HepG2 (cell line): ENCODE data around the gene TFDP2. TPM values are rescaled to one million over a fixed set of nuclear protein-coding genes. Genes with fewer than 3 reads are reported as not detected.

Experiments
- ATAC-seq: fragments of 200-7000 bp; cut with Tn5 transposase; 3 replicates; pipeline ENCODE4 v1.9.1; 2020; ENCODE audit warnings: mild to moderate bottlenecking, moderate library complexity
- BruUV-seq: library from RNA; stranded (reverse); fragments of 400-500 nt; replicated peaks from 2 replicates; lab custom pipeline; 2021; lab: Mats Ljungman, UMichigan
- CTCF ChIA-PET: fragments of 300-600 bp; formaldehyde crosslinking; extraction: SDS; loops from one replicate; lab custom pipeline; 2021; ENCODE audit warnings: low total read pairs, inconsistent platforms, low intra/inter-chr PET ratio; lab: Yijun Ruan, JAX
- POLR2A ChIA-PET: fragments of 350-600 bp; sonication (Branson Sonifier 250); formaldehyde crosslinking; loops from one replicate; lab custom pipeline; 2020; ENCODE audit warnings: antibody characterized with exemption, inconsistent platforms; lab: Yijun Ruan, JAX
- DNase-seq: peaks from one replicate; pipeline ENCODE4 v3.0.0-alpha.2; 2015; ENCODE audit warnings: low spot score
- FAIRE-seq: peaks from 3 replicates; lab custom pipeline; 2011; peaks lifted over from hg19 to GRCh38; lab: Jason Lieb, UNC
- H2AFZ ChIP-seq: one replicate; pipeline ENCODE4 v1.6.1; 2011; ENCODE audit warnings: low read length, inconsistent platforms
- H3K27ac ChIP-seq: fragments of 300-600 bp; 3 replicates; pipeline ENCODE4 v1.8.0; 2011; ENCODE audit warnings: mixed run types, mild to moderate bottlenecking, mixed read lengths, low read length, inconsistent platforms; ENCODE audit not compliant: insufficient read depth; ENCODE audit errors: extremely low read length
- H3K27me3 ChIP-seq, 2 experiments: fragments of 200-600 bp in 1 of 2; 2 replicates in 1 of 2; 3 replicates in 1 of 2; pipeline versions ENCODE4 v1.6.0 to v1.8.0; 2011; ENCODE audit warnings: low read length in 2 of 2, mild to moderate bottlenecking in 2 of 2, moderate library complexity in 2 of 2, inconsistent platforms in 1 of 2; ENCODE audit not compliant: insufficient read depth in 2 of 2, control insufficient read depth in 1 of 2
- H3K36me3 ChIP-seq, 2 experiments: fragments of 200-600 bp in 1 of 2; replicated peaks in 1 of 2; 2 replicates in 1 of 2; 3 replicates in 1 of 2; pipeline versions ENCODE4 v1.5.1 to v1.8.0; 2011; ENCODE audit warnings: low read length in 2 of 2, inconsistent platforms in 1 of 2; ENCODE audit not compliant: insufficient read depth in 2 of 2, control insufficient read depth in 1 of 2
- H3K4me1 ChIP-seq: 2 replicates; pipeline ENCODE4 v1.5.1; 2012; ENCODE audit warnings: low read length, inconsistent platforms; ENCODE audit not compliant: insufficient read depth
- H3K4me2 ChIP-seq: 2 replicates; pipeline ENCODE4 v1.6.0; 2011; ENCODE audit warnings: low read depth, low read length, inconsistent platforms
- H3K4me3 ChIP-seq, 3 experiments: fragments of 200-600 bp in 1 of 3; sonication (generic), shearing (Covaris generic) in 1 of 3; replicated peaks in 1 of 3; 2 replicates each; pipeline ENCODE4 v1.5.1; 2011 to 2016; ENCODE audit warnings: low read length in 3 of 3, inconsistent platforms in 2 of 3, low read depth in 2 of 3, mild to moderate bottlenecking in 2 of 3, control low read depth in 1 of 3, mixed read lengths in 1 of 3; ENCODE audit not compliant: insufficient read depth in 1 of 3
- H3K79me2 ChIP-seq: one replicate; pipeline ENCODE4 v1.6.1; 2011; ENCODE audit warnings: low read length, inconsistent platforms; ENCODE audit not compliant: insufficient read depth
- H3K9ac ChIP-seq: 2 replicates; pipeline ENCODE4 v1.6.0; 2011; ENCODE audit warnings: mild to moderate bottlenecking, low read depth, low read length, inconsistent platforms; ENCODE audit not compliant: insufficient read depth
- H3K9me3 ChIP-seq: 2 replicates; pipeline ENCODE4 v1.5.1; 2012; ENCODE audit warnings: mild to moderate bottlenecking, low read length
- H4K20me1 ChIP-seq: 2 replicates; pipeline ENCODE4 v1.6.0; 2011; ENCODE audit warnings: inconsistent platforms, mild to moderate bottlenecking, low read length, moderate library complexity; ENCODE audit not compliant: insufficient read depth
- ARID3A ChIP-seq: IDR thresholded peaks from 2 replicates; pipeline ENCODE4 v1.6.1; 2012; ENCODE audit warnings: low read depth, low read length, improper control_type of control experiment
- ATF7 ChIP-seq, 2 experiments: fragments of 450-650 bp in 1 of 2; sonication (generic) in 1 of 2; formaldehyde crosslinking in 1 of 2; IDR thresholded peaks; 2 replicates each; pipeline versions ENCODE4 v1.4.0 to v1.6.1; 2016 to 2020; ENCODE audit warnings: antibody characterized with exemption in 1 of 2, mild to moderate bottlenecking in 1 of 2, missing genetic modification reagents in 1 of 2
- ELF3 ChIP-seq: IDR thresholded peaks from 2 replicates; pipeline ENCODE4 v1.6.1; 2016; ENCODE audit warnings: missing genetic modification reagents, missing compliant biosample characterization
- HNF4A ChIP-seq: sonication (generic); formaldehyde crosslinking; IDR thresholded peaks from 2 replicates; pipeline ENCODE4 v1.4.0; 2020; ENCODE audit warnings: missing genetic modification reagents
- SALL1 ChIP-seq: sonication (generic); formaldehyde crosslinking; IDR thresholded peaks from 2 replicates; pipeline ENCODE4 v1.8.0; 2022; ENCODE audit warnings: mild to moderate bottlenecking, missing genetic modification reagents
- TBX2 ChIP-seq: sonication (generic); formaldehyde crosslinking; IDR thresholded peaks from 2 replicates; pipeline ENCODE4 v1.5.0; 2020; ENCODE audit warnings: missing genetic modification reagents, mild to moderate bottlenecking, borderline replicate concordance
- ZNF264 ChIP-seq: sonication (generic); formaldehyde crosslinking; IDR thresholded peaks from 2 replicates; pipeline ENCODE4 v1.4.0; 2020; ENCODE audit warnings: missing genetic modification reagents
- ZNF724P ChIP-seq: sonication (generic); formaldehyde crosslinking; IDR thresholded peaks from 2 replicates; pipeline ENCODE4 v1.8.0; 2022; ENCODE audit warnings: missing genetic modification reagents, borderline replicate concordance
- ZNF777 ChIP-seq: sonication (generic); formaldehyde crosslinking; IDR thresholded peaks from 2 replicates; pipeline ENCODE4 v1.4.0; 2020; ENCODE audit warnings: missing genetic modification reagents
- ZSCAN5A ChIP-seq: sonication (generic); formaldehyde crosslinking; IDR thresholded peaks from 2 replicates; pipeline ENCODE4 v1.8.0; 2022; ENCODE audit warnings: mild to moderate bottlenecking, missing genetic modification reagents, borderline replicate concordance
- WGBS: methylation state at CpG from one replicate; pipeline ENCODE4 v1.1.6; 2017; ENCODE audit warnings: low lambda C conversion rate; 5-methylcytosine and 5-hydroxymethylcytosine counted together
- in situ Hi-C: cut with HindIII; loops from 2 replicates; pipeline ENCODE4 v1.10.0; 2017; ENCODE audit warnings: low pct_unique_long_range_greater_than_20kb; ENCODE audit not compliant: extremely low pct_ligation_motif_present
- intact Hi-C: fragments of 100-400 bp; cut with micrococcal nuclease; formaldehyde crosslinking; loops from one replicate; pipeline ENCODE4 v1.10.0; 2022; ENCODE audit not compliant: unreplicated experiment
- polyA plus RNA-seq, 8 experiments: library from polyadenylated mRNA; depleted of rRNA in 3 of 8; stranded (reverse) in 7 of 8; unstranded in 1 of 8; fragments of >200 nt; fragmentation: Illumina TruSeq in 4 of 8; extraction: Trizol in 4 of 8; gene quantifications; 2 replicates each; pipeline versions ENCODE4 v1.2.1 to v1.2.3, GENCODE V29; 2011 to 2016; ENCODE audit warnings: low read depth in 4 of 8, missing spikeins in 1 of 8, mixed read lengths in 1 of 8; ENCODE audit not compliant: insufficient read depth in 1 of 8
- total RNA-seq, 5 experiments: library from RNA; depleted of rRNA; stranded (reverse); fragments of >200 nt; fragmentation: Illumina TruSeq; extraction: Trizol; gene quantifications; 2 replicates each; pipeline ENCODE4 v1.2.3, GENCODE V29; 2016; ENCODE audit warnings: low read depth in 1 of 5
- TF ChIP-seq, protein P1 (sequence below): sonication (generic); formaldehyde crosslinking; IDR thresholded peaks from 2 replicates; pipeline ENCODE4 v1.4.0; 2020; ENCODE audit warnings: mild to moderate bottlenecking, missing genetic modification reagents, borderline replicate concordance
- TF ChIP-seq, protein P2 (sequence below): sonication (generic); formaldehyde crosslinking; conservative IDR thresholded peaks from 2 replicates; pipeline ENCODE4 v1.4.0; 2020; ENCODE audit warnings: missing genetic modification reagents
- TF ChIP-seq, protein P3 (sequence below): sonication (generic); formaldehyde crosslinking; IDR thresholded peaks from 2 replicates; pipeline ENCODE4 v1.4.0; 2020; ENCODE audit warnings: missing genetic modification reagents

The TFDP2 gene
- total and polyA plus RNA-seq, 2 of the 13 experiments (the other 11 are each of a cell fraction or from before 2014, with no cell fraction given), result 17.9 to 37.4 TPM

DNA sequence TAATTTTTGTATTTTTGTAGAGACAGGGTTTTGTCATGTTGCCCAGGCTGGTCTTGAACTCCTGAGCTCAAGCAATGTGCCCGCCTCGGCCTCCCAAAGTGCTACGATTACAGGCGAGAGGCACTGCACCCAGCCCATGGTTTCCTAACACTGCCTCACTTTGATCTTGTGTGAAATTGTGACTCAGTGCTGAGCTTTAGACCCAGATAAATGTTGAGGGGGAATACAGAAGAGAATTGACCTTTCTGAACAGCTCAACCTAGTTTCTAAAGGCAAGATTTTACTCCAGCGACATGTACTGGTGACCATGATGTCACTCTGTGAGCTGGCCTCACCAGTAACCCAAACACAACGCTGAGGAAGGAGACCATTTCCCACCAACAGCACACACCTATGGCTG, 199.4 kb downstream of the TFDP2 start:
- in situ Hi-C loops, result no loop called here
- H3K36me3 ChIP-seq, result peaks cover 0 to 6% of the 10 kb centered on the region in 2 experiments; a peak in 1 of 5 replicates
- no peak overlapping the region for H3K9ac ChIP-seq
- H2AFZ ChIP-seq, result no peak overlapping the region
- H3K9me3 ChIP-seq, result no peaks in the 10 kb centered on the region
- ChIA-PET CTCF (no interaction called here), POLR2A (no interaction called here)
- H3K27me3 ChIP-seq, result no peaks in the 10 kb centered on the region
- 9% methylated on average over 5 of the region's 6 CpGs for WGBS
- H3K4me1 ChIP-seq, result peaks cover 15% of the 10 kb centered on the region
- no TSS peak for BruUV-seq
- peak; percentile 81 for DNase-seq
- peak; percentile 93 for ATAC-seq
- H3K4me3 ChIP-seq, result no peak overlapping the region
- FAIRE-seq, result peak; percentile 66
- intact Hi-C loops, result no loop called here
- H3K79me2 ChIP-seq, result no peaks in the 10 kb centered on the region
- H3K27ac ChIP-seq, result peak overlapping the region; percentile 47
- no peak overlapping the region; the same call in 1 of the 2 replicates for H3K4me2 ChIP-seq
- no peaks in the 10 kb centered on the region for H4K20me1 ChIP-seq
- peak; percentile 68; the same call in 1 of the 2 replicates for TF ChIP-seq SALL1 (CRISPR knock-in tag)
- peak; percentile 39; the same call in 1 of the 2 replicates for TF ChIP-seq ATF7 (IDR thresholded peaks at IDR 0.05)
- no peak for TF ChIP-seq ATF7 (CRISPR knock-in tag; IDR thresholded peaks at IDR 0.05)
- TF ChIP-seq, protein P1, sequence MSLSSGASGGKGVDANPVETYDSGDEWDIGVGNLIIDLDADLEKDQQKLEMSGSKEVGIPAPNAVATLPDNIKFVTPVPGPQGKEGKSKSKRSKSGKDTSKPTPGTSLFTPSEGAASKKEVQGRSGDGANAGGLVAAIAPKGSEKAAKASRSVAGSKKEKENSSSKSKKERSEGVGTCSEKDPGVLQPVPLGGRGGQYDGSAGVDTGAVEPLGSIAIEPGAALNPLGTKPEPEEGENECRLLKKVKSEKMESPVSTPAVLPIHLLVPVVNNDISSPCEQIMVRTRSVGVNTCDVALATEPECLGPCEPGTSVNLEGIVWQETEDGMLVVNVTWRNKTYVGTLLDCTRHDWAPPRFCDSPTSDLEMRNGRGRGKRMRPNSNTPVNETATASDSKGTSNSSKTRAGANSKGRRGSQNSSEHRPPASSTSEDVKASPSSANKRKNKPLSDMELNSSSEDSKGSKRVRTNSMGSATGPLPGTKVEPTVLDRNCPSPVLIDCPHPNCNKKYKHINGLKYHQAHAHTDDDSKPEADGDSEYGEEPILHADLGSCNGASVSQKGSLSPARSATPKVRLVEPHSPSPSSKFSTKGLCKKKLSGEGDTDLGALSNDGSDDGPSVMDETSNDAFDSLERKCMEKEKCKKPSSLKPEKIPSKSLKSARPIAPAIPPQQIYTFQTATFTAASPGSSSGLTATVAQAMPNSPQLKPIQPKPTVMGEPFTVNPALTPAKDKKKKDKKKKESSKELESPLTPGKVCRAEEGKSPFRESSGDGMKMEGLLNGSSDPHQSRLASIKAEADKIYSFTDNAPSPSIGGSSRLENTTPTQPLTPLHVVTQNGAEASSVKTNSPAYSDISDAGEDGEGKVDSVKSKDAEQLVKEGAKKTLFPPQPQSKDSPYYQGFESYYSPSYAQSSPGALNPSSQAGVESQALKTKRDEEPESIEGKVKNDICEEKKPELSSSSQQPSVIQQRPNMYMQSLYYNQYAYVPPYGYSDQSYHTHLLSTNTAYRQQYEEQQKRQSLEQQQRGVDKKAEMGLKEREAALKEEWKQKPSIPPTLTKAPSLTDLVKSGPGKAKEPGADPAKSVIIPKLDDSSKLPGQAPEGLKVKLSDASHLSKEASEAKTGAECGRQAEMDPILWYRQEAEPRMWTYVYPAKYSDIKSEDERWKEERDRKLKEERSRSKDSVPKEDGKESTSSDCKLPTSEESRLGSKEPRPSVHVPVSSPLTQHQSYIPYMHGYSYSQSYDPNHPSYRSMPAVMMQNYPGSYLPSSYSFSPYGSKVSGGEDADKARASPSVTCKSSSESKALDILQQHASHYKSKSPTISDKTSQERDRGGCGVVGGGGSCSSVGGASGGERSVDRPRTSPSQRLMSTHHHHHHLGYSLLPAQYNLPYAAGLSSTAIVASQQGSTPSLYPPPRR (CRISPR knock-in tag), result no peak
- peak; percentile 67 for TF ChIP-seq HNF4A
- peak; percentile 77; the same call in 1 of the 2 replicates for TF ChIP-seq ZNF264 (CRISPR knock-in tag)
- no peak for TF ChIP-seq ZNF777 (CRISPR knock-in tag)
- no peak for TF ChIP-seq ZNF724P (CRISPR knock-in tag)
- peak; percentile 67; the same call in 1 of the 2 replicates for TF ChIP-seq TBX2 (CRISPR knock-in tag)
- TF ChIP-seq ZSCAN5A (CRISPR knock-in tag), result no peak
- TF ChIP-seq ARID3A, result peak; percentile 48; the same call in 1 of the 2 replicates
- TF ChIP-seq, protein P2, sequence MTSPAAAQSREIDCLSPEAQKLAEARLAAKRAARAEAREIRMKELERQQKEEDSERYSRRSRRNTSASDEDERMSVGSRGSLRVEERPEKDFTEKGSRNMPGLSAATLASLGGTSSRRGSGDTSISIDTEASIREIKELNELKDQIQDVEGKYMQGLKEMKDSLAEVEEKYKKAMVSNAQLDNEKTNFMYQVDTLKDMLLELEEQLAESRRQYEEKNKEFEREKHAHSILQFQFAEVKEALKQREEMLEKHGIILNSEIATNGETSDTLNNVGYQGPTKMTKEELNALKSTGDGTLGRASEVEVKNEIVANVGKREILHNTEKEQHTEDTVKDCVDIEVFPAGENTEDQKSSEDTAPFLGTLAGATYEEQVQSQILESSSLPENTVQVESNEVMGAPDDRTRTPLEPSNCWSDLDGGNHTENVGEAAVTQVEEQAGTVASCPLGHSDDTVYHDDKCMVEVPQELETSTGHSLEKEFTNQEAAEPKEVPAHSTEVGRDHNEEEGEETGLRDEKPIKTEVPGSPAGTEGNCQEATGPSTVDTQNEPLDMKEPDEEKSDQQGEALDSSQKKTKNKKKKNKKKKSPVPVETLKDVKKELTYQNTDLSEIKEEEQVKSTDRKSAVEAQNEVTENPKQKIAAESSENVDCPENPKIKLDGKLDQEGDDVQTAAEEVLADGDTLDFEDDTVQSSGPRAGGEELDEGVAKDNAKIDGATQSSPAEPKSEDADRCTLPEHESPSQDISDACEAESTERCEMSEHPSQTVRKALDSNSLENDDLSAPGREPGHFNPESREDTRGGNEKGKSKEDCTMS (CRISPR knock-in tag), result no peak
- 0 out of 2 replicates have a peak, but pooled peaks have one; percentile 25 for TF ChIP-seq ELF3 (CRISPR knock-in tag)
- TF ChIP-seq, protein P3, sequence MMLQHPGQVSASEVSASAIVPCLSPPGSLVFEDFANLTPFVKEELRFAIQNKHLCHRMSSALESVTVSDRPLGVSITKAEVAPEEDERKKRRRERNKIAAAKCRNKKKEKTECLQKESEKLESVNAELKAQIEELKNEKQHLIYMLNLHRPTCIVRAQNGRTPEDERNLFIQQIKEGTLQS, result peak; percentile 44; the same call in 1 of the 2 replicates
